Karpas-422 (cell line): ENCODE data around the gene MAD2L1. TPM values are rescaled to one million over a fixed set of nuclear protein-coding genes. Genes with fewer than 3 reads are reported as not detected.
"Not testable (repeated sequence)": the region's sequence is repeated elsewhere in the genome, so short reads cannot be mapped to it uniquely, and the experiment has no call there.

Source experiments
- DNase-seq: peaks from one replicate; pipeline ENCODE4 v3.0.0-alpha.2; 2015
- H2AFZ ChIP-seq: fragments of 200-600 bp; sonication (generic); 2 replicates; pipeline ENCODE4 v1.6.1; 2014; ENCODE audit warnings: antibody characterized with exemption, low read length, mixed read lengths
- H3K27ac ChIP-seq: fragments of 200-600 bp; sonication (generic); 2 replicates; pipeline ENCODE4 v1.5.1; 2014; ENCODE audit warnings: mild to moderate bottlenecking, low read length, moderate library complexity
- H3K27me3 ChIP-seq: fragments of 200-600 bp; sonication (generic); 2 replicates; pipeline ENCODE4 v1.6.1; 2014; ENCODE audit warnings: low read length, mixed read lengths
- H3K36me3 ChIP-seq: fragments of 200-600 bp; sonication (generic); 2 replicates; pipeline ENCODE4 v1.6.1; 2014; ENCODE audit warnings: low read length, mixed read lengths; ENCODE audit not compliant: insufficient read depth
- H3K4me1 ChIP-seq: fragments of 200-600 bp; sonication (generic); 2 replicates; pipeline ENCODE4 v1.6.1; 2014; ENCODE audit warnings: mild to moderate bottlenecking, low read length, mixed read lengths
- H3K4me2 ChIP-seq: fragments of 200-600 bp; sonication (generic); 2 replicates; pipeline ENCODE4 v1.6.1; 2014; ENCODE audit warnings: low read length, low read depth, mild to moderate bottlenecking; ENCODE audit not compliant: poor library complexity, severe bottlenecking
- H3K4me3 ChIP-seq: fragments of 200-600 bp; sonication (generic); 2 replicates; pipeline ENCODE4 v1.5.1; 2014; ENCODE audit warnings: mild to moderate bottlenecking, antibody characterized with exemption, low read length, mixed read lengths
- H3K79me2 ChIP-seq: fragments of 200-600 bp; sonication (generic); 2 replicates; pipeline ENCODE4 v1.6.1; 2014; ENCODE audit warnings: mild to moderate bottlenecking, low read length, mixed read lengths
- H3K9ac ChIP-seq: fragments of 200-600 bp; sonication (generic); 2 replicates; pipeline ENCODE4 v1.6.0; 2014; ENCODE audit warnings: low read length
- H3K9me2 ChIP-seq: fragments of 200-600 bp; sonication (generic), shearing (Covaris generic); replicated peaks from 2 replicates; pipeline ENCODE4 v1.6.0; 2014; ENCODE audit warnings: mild to moderate bottlenecking, low read length, moderate library complexity; ENCODE audit not compliant: insufficient read depth
- H3K9me3 ChIP-seq: fragments of 300-700, 200-600 bp; sonication (generic); 2 replicates; pipeline ENCODE4 v1.6.1; 2014; ENCODE audit warnings: low read length, mixed read lengths
- H4K20me1 ChIP-seq: fragments of 200-600 bp; sonication (generic); 2 replicates; pipeline ENCODE4 v1.6.1; 2014; ENCODE audit warnings: mild to moderate bottlenecking, antibody characterized with exemption, low read length, low read depth; ENCODE audit not compliant: insufficient read depth
- total RNA-seq: library from RNA; depleted of rRNA; stranded (reverse); fragments of >200 nt; shearing (Covaris generic); gene quantifications from 2 replicates; pipeline ENCODE4 v1.2.3, GENCODE V29; 2014; ENCODE audit warnings: low replicate concordance

MAD2L1 gene
- total RNA-seq, 1 experiment from 2014 or later = 140 TPM

DNA sequence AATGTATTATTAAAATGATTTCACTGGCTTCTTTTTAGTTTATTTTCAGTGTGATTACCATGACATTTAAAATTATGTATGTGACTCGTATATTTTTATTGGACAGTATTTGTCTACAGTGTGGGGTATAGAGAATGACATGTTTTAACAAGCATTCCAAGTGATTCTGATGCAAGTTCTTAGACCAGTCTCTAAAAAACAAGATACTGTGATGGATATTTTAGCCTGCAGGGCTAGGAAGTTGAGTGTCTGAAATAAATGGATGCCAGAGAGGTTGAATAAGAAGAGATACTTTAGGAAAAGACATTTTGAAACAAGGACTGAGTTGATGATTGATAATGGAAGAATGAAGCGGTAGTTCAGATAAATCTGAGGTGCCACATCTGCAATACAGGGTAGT is 3.5 kb upstream of the MAD2L1 start:
- Histone ChIP-seq H3K4me1 (peaks cover 21% of the 10 kb centered on the region), H3K4me2 (no peak overlapping the region), H3K9me3 (no peaks in the 10 kb centered on the region), H3K79me2 (peaks cover 27% of the 10 kb centered on the region), H3K27me3 (no peaks in the 10 kb centered on the region), H3K4me3 (no peak overlapping the region), H3K9me2 (no peaks in the 10 kb centered on the region), H3K27ac (no peak overlapping the region), H3K36me3 (peaks cover 7% of the 10 kb centered on the region; the same call in 1 of the 2 replicates), H3K9ac (no peak overlapping the region), H2AFZ (no peak overlapping the region), H4K20me1 (no peaks in the 10 kb centered on the region)
- DNase-seq = no peak

DNA sequence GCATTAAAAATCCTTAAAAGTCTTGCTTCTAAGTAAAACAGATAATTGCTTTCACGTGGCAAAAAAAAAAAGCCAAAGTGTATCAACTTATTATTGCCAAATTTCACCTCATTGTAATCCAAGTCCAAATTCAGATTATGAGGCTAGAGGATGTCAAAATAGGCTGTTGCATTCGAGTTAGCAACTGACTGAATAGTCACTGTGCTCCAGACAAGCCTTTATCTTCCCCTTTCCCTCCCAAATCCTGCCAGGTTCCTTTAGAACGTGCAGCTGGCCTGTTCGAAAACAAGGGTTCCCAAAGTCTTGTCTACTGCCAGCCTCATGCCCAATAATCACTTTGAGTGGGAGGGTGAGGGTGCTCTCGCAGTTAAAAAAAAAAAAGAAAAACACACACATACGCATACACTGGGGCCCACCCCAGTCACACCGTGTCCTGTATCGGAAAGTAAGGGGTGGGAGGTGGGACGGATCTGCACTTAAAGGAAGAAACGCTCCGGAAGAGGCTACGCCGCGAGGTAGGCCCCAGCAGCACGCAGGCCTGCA is 603 bp downstream of the MAD2L1 start:
- DNase-seq = peak; percentile 91
- Histone ChIP-seq H3K36me3 (peaks cover 42% of the 10 kb centered on the region; the same call in 1 of the 2 replicates), H2AFZ (no peak overlapping the region), H3K9ac (peak overlapping the region; percentile 90), H3K9me2 (no peaks in the 10 kb centered on the region), H3K4me3 (peak overlapping the region; percentile 90), H3K27ac (peak overlapping the region; percentile 84), H3K4me1 (peaks cover 55% of the 10 kb centered on the region), H3K4me2 (peak overlapping the region; percentile 93), H4K20me1 (0 out of 2 replicates have a peak, but pooled peaks cover 6% of the 10 kb centered on the region), H3K79me2 (peaks cover 65% of the 10 kb centered on the region), H3K9me3 (no peaks in the 10 kb centered on the region), H3K27me3 (no peaks in the 10 kb centered on the region)

DNA sequence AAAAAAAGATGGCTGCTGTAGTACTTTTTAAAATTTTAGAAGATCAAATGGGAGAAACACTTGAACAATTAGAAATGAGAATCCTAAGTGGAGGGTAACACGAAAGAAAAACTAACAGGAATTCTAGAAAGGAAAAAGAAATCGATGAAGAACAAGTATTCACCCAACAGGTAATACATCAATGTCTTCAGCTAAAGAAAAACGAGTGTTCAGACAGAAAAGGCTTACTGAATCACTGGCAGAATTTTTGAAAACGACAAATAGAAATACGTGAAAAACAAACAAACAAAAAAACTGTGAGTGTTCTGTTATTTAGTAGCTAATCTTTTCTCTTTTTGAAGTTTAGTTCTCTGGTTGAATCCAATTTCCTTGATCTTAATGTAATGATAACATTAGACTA is 1.8 kb downstream of the MAD2L1 start:
- peak overlapping the region; percentile 90 for H3K4me3 ChIP-seq
- H3K9me2 ChIP-seq = no peaks in the 10 kb centered on the region
- peaks cover 76% of the 10 kb centered on the region for H3K79me2 ChIP-seq
- H2AFZ ChIP-seq = no peak overlapping the region
- DNase-seq = no peak
- H3K4me1 ChIP-seq = peaks cover 55% of the 10 kb centered on the region
- no peaks in the 10 kb centered on the region for H3K9me3 ChIP-seq
- peak overlapping the region; percentile 90 for H3K9ac ChIP-seq
- H3K4me2 ChIP-seq = peak overlapping the region; percentile 93
- no peaks in the 10 kb centered on the region for H3K27me3 ChIP-seq
- H4K20me1 ChIP-seq = 0 out of 2 replicates have a peak, but pooled peaks cover 6% of the 10 kb centered on the region
- H3K36me3 ChIP-seq = peaks cover 52% of the 10 kb centered on the region; the same call in 1 of the 2 replicates
- 0 out of 2 replicates have a peak overlapping the region, but pooled peaks have one; percentile 21 for H3K27ac ChIP-seq

DNA sequence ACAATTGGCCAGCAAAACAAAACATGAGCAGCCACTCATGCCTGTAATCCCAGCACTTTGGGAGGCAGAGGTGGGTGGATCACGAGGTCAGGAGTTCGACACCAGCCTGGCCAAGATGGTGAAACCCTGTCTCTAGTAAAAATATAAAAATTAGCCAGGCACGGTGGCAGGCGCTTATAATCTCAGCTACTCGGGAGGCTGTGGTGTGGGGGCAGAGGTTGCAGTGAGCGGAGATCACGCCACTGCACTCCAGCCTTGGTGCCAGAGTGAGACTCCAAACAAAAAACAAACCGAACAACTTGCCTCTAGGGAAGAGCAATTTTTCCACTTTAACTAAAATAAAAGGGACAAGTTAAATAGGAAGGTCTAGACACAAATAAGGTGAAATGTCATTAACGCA is 2.9 kb downstream of the MAD2L1 start:
- H3K27me3 ChIP-seq, H3K9me2 ChIP-seq, H3K27ac ChIP-seq, H3K9me3 ChIP-seq, H2AFZ ChIP-seq, H3K4me3 ChIP-seq, H4K20me1 ChIP-seq, DNase-seq, H3K9ac ChIP-seq: not testable (repeated sequence)
- Histone ChIP-seq H3K36me3 (peaks cover 64% of the 10 kb centered on the region; the same call in 1 of the 2 replicates), H3K79me2 (peaks cover 84% of the 10 kb centered on the region), H3K4me2 (peak overlapping the region; percentile 93), H3K4me1 (peaks cover 50% of the 10 kb centered on the region)

DNA sequence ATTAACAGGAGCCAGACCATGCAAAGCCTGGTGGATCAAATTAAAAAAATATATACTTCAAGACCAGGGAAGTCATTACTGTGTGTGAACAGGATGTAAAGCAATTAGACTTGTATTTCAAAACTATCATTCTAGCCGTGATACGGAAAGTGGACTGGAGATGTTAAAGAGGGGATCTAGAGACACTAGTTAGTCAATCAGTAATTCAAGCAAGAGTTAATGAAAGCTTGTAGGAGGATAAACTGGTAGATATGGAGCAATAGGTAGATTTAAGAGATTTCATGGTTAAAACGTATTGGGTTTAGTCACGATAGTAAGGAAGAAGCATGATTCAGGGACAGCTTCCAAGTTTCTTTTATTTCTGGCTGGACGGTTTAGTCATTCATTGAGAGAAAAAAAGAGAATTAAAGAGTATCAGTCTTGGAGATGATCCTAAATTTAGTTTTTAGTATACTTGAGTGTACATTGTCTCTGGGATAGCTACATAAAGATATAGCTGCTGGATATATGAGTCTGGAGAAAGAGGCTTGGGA is 3.9 kb downstream of the MAD2L1 start:
- Histone ChIP-seq H3K4me1 (peaks cover 43% of the 10 kb centered on the region), H4K20me1 (0 out of 2 replicates have a peak, but pooled peaks cover 6% of the 10 kb centered on the region), H3K36me3 (peaks cover 69% of the 10 kb centered on the region), H3K27me3 (no peaks in the 10 kb centered on the region), H3K9me2 (no peaks in the 10 kb centered on the region), H2AFZ (no peak overlapping the region), H3K79me2 (peaks cover 80% of the 10 kb centered on the region), H3K4me2 (peak overlapping the region; percentile 21), H3K27ac (no peak overlapping the region), H3K9ac (no peak overlapping the region), H3K4me3 (no peak overlapping the region), H3K9me3 (no peaks in the 10 kb centered on the region)
- no peak for DNase-seq

DNA sequence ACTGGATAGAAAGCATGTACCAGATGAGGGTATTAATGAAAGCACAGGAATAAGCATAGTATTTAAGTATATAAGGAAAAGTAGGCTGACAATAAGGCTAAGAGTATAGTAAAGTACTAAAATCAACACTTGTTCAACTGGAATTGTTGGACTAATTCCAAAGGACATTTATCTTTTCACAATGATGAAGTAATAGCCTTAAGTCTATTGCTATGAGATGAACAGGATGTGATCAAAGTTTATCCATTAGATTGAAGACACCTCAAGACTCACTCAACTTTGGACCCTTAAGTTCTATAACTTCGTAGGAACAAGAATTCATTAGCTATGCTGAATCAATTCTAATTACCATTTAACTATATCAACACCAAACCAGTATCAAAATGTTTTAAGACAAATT is 7.6 kb downstream of the MAD2L1 start:
- no peak for DNase-seq
- Histone ChIP-seq H2AFZ (no peak overlapping the region), H3K4me3 (no peak overlapping the region), H3K9ac (no peak overlapping the region), H3K4me1 (peaks cover 61% of the 10 kb centered on the region), H3K27me3 (no peaks in the 10 kb centered on the region), H3K9me2 (no peaks in the 10 kb centered on the region), H4K20me1 (0 out of 2 replicates have a peak, but pooled peaks cover 3% of the 10 kb centered on the region), H3K36me3 (peaks cover 70% of the 10 kb centered on the region), H3K79me2 (peaks cover 71% of the 10 kb centered on the region), H3K4me2 (no peak overlapping the region), H3K27ac (no peak overlapping the region), H3K9me3 (no peaks in the 10 kb centered on the region)

DNA sequence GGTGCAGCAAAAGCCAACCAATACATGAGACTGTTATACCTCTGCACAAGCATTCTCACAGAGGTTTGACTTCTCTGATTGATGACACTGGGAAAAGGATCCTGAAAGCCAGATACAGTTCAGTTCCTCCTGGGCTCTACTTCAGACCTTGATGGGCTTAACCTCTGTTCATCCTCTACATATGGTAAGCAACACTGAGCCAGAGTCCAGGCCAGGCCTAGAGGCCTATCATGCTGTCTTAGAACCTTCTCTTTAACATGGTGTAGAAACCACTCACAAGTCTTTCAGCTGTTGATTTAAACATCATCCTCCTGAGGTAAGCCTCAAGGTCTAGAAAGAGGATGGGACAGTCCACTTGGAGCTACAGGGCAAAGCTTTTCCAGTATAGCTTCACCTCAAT is 9.2 kb downstream of the MAD2L1 start:
- Histone ChIP-seq H3K27ac (no peak overlapping the region), H3K4me3 (no peak overlapping the region), H2AFZ (no peak overlapping the region), H3K79me2 (peaks cover 59% of the 10 kb centered on the region), H4K20me1 (0 out of 2 replicates have a peak, but pooled peaks cover 2% of the 10 kb centered on the region), H3K36me3 (peaks cover 62% of the 10 kb centered on the region), H3K27me3 (no peaks in the 10 kb centered on the region), H3K4me2 (no peak overlapping the region), H3K9ac (no peak overlapping the region), H3K9me3 (no peaks in the 10 kb centered on the region), H3K4me1 (peaks cover 53% of the 10 kb centered on the region), H3K9me2 (no peaks in the 10 kb centered on the region)
- DNase-seq = peak; percentile 51

DNA sequence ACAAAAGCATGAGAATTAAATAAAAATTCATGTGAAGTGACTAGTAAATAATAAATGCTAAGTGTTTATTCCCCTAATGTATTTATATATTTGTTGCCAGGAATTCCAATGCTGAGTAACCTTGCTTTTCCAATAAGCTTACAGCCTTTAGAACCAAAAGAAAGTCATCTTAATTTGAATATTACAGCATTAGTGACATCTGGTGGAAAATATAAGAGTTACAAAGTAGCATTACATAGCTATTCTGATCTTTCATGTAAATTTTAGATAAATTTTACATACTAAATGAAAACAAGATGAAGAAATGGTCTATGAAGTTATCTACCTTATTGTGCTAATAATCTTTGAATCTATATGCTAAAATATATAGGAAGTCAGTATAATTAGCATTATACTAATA is 10.4 kb downstream of the MAD2L1 start:
- Histone ChIP-seq H3K79me2 (peaks cover 50% of the 10 kb centered on the region), H3K27ac (peak overlapping the region; percentile 43), H3K36me3 (peaks cover 56% of the 10 kb centered on the region), H4K20me1 (no peaks in the 10 kb centered on the region), H3K9ac (no peak overlapping the region), H3K9me3 (no peaks in the 10 kb centered on the region), H2AFZ (no peak overlapping the region), H3K9me2 (no peaks in the 10 kb centered on the region), H3K4me3 (no peak overlapping the region), H3K27me3 (no peaks in the 10 kb centered on the region), H3K4me1 (peaks cover 47% of the 10 kb centered on the region), H3K4me2 (peak overlapping the region; percentile 28)
- peak; percentile 61 for DNase-seq
